HG03520 (cell line): ENCODE results near the gene CD82.
"Not testable (repeated sequence)": the region's sequence is repeated elsewhere in the genome, so short reads cannot be mapped to it uniquely, and the experiment has no call there.

Source experiments
- ATAC-seq: cut with Tn5 transposase; IDR thresholded peaks from one replicate; pipeline ENCODE4 v1.9.1; 2021; ENCODE audit warnings: mild to moderate bottlenecking, moderate library complexity; ENCODE audit not compliant: unreplicated experiment

CD82 gene

GRCh38 chr11:44658506-44658850 lies 93.0 kb downstream of the CD82 start:
- ATAC-seq, result no peak

- no peak for ATAC-seq
These were observed 94.2 kb downstream of the CD82 start for GRCh38 chr11:44659641-44660040.

GRCh38 chr11:44660535-44660934 lies 95.1 kb downstream of the CD82 start:
- not testable (repeated sequence) for ATAC-seq

GRCh38 chr11:44661311-44661717 lies 95.9 kb downstream of the CD82 start:
- no peak for ATAC-seq
